Ovary (tissue), 9 donors: ENCODE data around the gene TSPAN14. TPM values are rescaled to one million over a fixed set of nuclear protein-coding genes. Genes with fewer than 3 reads are reported as not detected.

ENCODE experiments used
- DNase-seq, 5 donors: peaks; one replicate each; pipeline ENCODE4 v3.0.0-alpha.2; 2019 to 2020
- H3K27ac ChIP-seq, 2 donors: fragments of 200-600 bp; one replicate each; pipeline versions ENCODE4 v1.5.1 to v1.8.0; 2019 to 2022
- H3K27me3 ChIP-seq: fragments of 200-600 bp; one replicate; pipeline ENCODE4 v1.8.0; 2022
- H3K36me3 ChIP-seq: fragments of 200-600 bp; sonication (generic); one replicate; pipeline ENCODE4 v1.5.1; 2019
- H3K4me1 ChIP-seq: one replicate; pipeline ENCODE4 v1.8.1; 2013; ENCODE audit warnings: mild to moderate bottlenecking, moderate library complexity; ENCODE audit not compliant: insufficient read depth
- H3K4me3 ChIP-seq: fragments of 200-600 bp; sonication (generic); one replicate; pipeline ENCODE4 v1.5.1; 2017
- H3K9me3 ChIP-seq, 2 donors: fragments of 200-600 bp in 1 of 2; sonication (generic) in 1 of 2; one replicate each; pipeline versions ENCODE4 v1.5.1 to v1.8.1; 2013 to 2019; ENCODE audit warnings: mild to moderate bottlenecking in 1 of 2, moderate library complexity in 1 of 2
- EP300 ChIP-seq: sonication (generic); formaldehyde crosslinking; IDR thresholded peaks from one replicate; pipeline ENCODE4 v1.6.1; 2017; ENCODE audit warnings: antibody characterized with exemption
- POLR2A ChIP-seq: fragments of 450-650 bp; IDR thresholded peaks from one replicate; pipeline ENCODE4 v1.6.1; 2017; ENCODE audit warnings: antibody characterized with exemption, mild to moderate bottlenecking, moderate library complexity
- WGBS, 3 donors: extraction: QIAGEN DNeasy Blood & Tissue Kit in 1 of 3; methylation state at CpG; one replicate each; pipeline versions ENCODE4 v1.1.5 to v1.1.7; 2013 to 2017; 5-methylcytosine and 5-hydroxymethylcytosine counted together
- intact Hi-C, 4 donors: fragments of 100-400 bp; cut with DNase I; formaldehyde crosslinking; loops; one replicate each; pipeline versions ENCODE4 v1.11.0 to v1.15.1; 2022 to 2023
- polyA plus RNA-seq, 2 donors: library from polyadenylated mRNA; stranded (reverse); fragments of 200-250 nt in 1 of 2; fragments of 350-450 nt in 1 of 2; fragmentation: Illumina TruSeq in 1 of 2; extraction: RNeasy Lipid Tissue Mini Kit (QIAGEN cat#74804) in 1 of 2; gene quantifications; one replicate each; pipeline ENCODE4 v1.2.3, GENCODE V29; 2013 to 2014
- total RNA-seq, 7 donors: library from RNA; depleted of rRNA in 2 of 7; stranded (reverse); fragments of >200 nt in 2 of 7; fragmentation: NEBNext Ultra II Directional in 3 of 7; extraction: Animal tissue kit (Norgen Biotek cat#: 25700) in 3 of 7; gene quantifications; one replicate each; pipeline versions ENCODE4 v1.1.0 to v1.2.4, GENCODE V29; 2016 to 2023
- TF ChIP-seq, protein P1 (sequence below), 3 donors: fragments of 450-650 bp in 2 of 3; fragments of 200-600 bp in 1 of 3; IDR thresholded peaks; one replicate each; pipeline versions ENCODE4 v1.5.1 to v1.8.0; 2016 to 2022; ENCODE audit warnings: antibody characterized with exemption in 3 of 3, mild to moderate bottlenecking in 1 of 3
- donor health status: DM: no; HTN: no; CAD: no; lungs with moderate emphysema.
- donor health status: DM: no; HTN: no; CAD: no.
- donor health status: Bipolar disorder and iron deficiency.
- donor health status: DM: yes; HTN: yes; CAD: no.
- donor health status: DM: no; HTN: no; CAD: no.
- donor health status: DM: yes; HTN: yes; CAD: no.

The TSPAN14 gene
- total and polyA plus RNA-seq, 9 donors, result 35.4 to 103 (median 74.8) TPM

DNA sequence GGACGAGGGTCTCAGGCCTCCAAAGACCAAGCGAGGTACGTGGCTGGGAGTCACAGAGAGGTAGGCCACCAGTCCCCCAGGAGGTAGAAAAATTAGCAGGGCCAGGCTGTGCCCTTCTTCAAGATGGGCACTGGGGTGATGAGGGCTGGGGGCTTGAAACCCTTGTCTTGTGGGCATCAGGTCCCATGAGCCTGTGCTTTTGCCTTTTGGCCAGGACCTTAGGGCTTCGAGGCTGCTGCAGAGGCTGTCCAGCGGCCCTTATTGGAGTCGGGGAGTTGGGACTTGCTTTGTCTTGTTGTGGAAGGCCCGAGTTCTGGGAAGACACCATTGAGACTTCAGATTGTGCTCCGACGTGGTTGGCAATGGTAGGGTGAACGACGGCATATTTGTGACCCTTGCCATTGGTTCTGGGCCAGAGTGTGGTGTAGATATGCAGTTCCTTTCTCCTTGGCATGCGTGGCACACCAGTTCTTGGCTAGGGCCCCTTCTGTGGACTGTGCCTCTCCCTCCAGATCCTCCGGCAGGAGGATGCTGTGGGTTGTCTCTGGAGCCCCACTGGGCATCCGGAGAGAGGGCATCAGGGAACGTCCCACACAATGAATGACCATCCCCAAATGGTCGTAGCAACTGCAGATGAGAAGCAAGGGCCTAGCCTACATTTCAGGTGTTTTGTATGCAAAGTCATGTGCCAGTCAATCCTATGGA is 84.5 kb downstream of the TSPAN14 start:
- no peak overlapping the region for H3K27ac ChIP-seq
- H3K4me1 ChIP-seq, result no peaks in the 10 kb centered on the region
- H3K9me3 ChIP-seq, result no peaks in the 10 kb centered on the region
- H3K27me3 ChIP-seq, result no peaks in the 10 kb centered on the region
- WGBS, 3 donors, result 91 to 95% (median 95%) methylated on average over 16 of the region's 16 CpGs
- TF ChIP-seq, protein P1, sequence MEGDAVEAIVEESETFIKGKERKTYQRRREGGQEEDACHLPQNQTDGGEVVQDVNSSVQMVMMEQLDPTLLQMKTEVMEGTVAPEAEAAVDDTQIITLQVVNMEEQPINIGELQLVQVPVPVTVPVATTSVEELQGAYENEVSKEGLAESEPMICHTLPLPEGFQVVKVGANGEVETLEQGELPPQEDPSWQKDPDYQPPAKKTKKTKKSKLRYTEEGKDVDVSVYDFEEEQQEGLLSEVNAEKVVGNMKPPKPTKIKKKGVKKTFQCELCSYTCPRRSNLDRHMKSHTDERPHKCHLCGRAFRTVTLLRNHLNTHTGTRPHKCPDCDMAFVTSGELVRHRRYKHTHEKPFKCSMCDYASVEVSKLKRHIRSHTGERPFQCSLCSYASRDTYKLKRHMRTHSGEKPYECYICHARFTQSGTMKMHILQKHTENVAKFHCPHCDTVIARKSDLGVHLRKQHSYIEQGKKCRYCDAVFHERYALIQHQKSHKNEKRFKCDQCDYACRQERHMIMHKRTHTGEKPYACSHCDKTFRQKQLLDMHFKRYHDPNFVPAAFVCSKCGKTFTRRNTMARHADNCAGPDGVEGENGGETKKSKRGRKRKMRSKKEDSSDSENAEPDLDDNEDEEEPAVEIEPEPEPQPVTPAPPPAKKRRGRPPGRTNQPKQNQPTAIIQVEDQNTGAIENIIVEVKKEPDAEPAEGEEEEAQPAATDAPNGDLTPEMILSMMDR (IDR thresholded peaks at IDR 0.05), result no peak
- TF ChIP-seq EP300, result no peak
- TF ChIP-seq POLR2A, result no peak
- intact Hi-C loops, result no loop called here
- DNase-seq, result no peak
- no peaks in the 10 kb centered on the region for H3K36me3 ChIP-seq
- no peak overlapping the region for H3K4me3 ChIP-seq

DNA sequence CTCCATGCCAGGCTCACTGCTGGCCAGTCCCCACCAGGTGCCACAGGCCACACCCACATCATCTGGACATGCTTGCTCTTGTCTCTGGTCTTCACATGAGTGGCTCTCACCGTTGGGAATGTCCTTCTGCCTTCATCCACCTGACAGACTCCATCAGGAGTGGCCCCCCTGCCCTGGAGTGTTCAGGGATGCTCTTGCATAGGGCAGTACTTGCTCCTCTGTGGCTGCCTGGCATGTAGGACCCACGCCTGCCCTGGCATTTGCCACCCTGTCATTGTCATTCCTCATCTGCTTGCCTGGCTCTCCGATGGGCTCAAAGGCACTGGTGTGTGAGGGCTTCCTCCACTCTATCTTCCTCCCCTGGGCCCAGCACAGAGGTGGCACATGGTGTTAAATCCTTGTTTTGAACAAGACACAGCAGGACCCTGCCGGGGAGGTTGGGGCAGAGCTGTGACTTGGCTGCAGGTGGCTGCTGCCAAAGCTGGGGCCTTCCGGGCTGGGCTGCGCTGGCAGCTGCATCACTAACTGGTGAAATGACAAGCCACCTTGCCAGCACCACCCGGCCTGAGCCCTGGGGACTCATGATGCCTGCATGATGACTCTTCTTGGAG is 85.4 kb downstream of the TSPAN14 start:
- Histone ChIP-seq H3K27me3 (no peaks in the 10 kb centered on the region), H3K4me3 (no peak overlapping the region), H3K27ac (no peak overlapping the region), H3K36me3 (no peaks in the 10 kb centered on the region), H3K4me1 (no peaks in the 10 kb centered on the region), H3K9me3 (no peaks in the 10 kb centered on the region)
- DNase-seq, result no peak
- TF ChIP-seq, protein P1 (IDR thresholded peaks at IDR 0.05), result no peak
- TF ChIP-seq EP300 (no peak), POLR2A (no peak)
- 88 to 92% (median 88%) methylated on average over 7 of the region's 7 CpGs for WGBS, 3 donors
- intact Hi-C loops, result no loop called here

DNA sequence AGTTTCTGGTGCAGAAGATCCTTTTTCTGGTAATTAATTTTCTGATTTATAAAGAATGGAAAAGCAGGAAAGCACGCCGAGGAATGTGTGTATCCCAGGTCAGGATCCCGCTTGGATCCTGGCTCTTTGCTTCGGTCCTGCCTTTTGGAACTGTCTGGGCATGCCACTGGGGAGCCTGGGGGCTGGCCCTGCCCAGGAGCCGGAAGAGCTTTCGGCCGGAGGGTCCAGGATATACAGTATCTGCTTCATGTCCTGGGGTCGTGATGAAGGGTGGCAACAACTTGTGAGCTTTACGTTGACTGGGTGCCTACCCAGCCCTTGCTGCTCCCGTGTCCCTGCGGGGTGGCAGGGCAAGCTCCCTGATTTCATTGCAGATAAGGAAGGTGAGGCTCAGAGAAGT is 86.0 kb downstream of the TSPAN14 start:
- Histone ChIP-seq H3K27ac (no peak overlapping the region), H3K4me1 (no peaks in the 10 kb centered on the region), H3K4me3 (no peak overlapping the region), H3K9me3 (no peaks in the 10 kb centered on the region), H3K36me3 (no peaks in the 10 kb centered on the region), H3K27me3 (no peaks in the 10 kb centered on the region)
- 66 to 76% (median 70%) methylated on average over 11 of the region's 11 CpGs for WGBS, 3 donors
- no peak for DNase-seq
- TF ChIP-seq POLR2A (no peak), EP300 (no peak)
- TF ChIP-seq, protein P1 (IDR thresholded peaks at IDR 0.05), result no peak
- intact Hi-C loops, result no loop called here

DNA sequence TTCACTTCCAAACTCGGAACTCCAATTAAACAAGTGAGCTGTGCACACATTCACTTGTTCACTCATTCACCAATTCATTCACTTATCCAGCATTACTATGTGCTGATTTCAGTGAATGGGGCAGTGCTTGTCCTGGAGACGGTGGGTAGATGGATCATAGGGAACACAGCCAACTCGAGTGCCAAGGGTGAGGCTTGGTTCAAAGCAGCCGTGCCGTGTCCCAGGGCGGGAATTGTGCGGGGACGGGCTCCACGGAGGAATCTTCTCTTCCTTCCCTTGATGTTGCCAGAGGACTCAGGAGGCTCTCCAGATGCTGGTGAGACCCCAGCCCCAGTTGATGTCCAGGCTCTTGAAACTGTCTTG is 86.5 kb downstream of the TSPAN14 start:
- no peaks in the 10 kb centered on the region for H3K9me3 ChIP-seq
- H3K27me3 ChIP-seq, result no peaks in the 10 kb centered on the region
- no peaks in the 10 kb centered on the region for H3K36me3 ChIP-seq
- no peak overlapping the region for H3K27ac ChIP-seq
- no peak for DNase-seq
- no peaks in the 10 kb centered on the region for H3K4me1 ChIP-seq
- 76 to 79% (median 77%) methylated on average over 9 of the region's 9 CpGs for WGBS, 3 donors
- intact Hi-C loops, result no loop called here
- TF ChIP-seq, protein P1 (IDR thresholded peaks at IDR 0.05), result no peak
- no peak for TF ChIP-seq EP300
- no peak for TF ChIP-seq POLR2A
- no peak overlapping the region for H3K4me3 ChIP-seq
